RWPE2 (cell line): ENCODE measurements around the gene GPR61.

Experiments
- ATAC-seq: fragments of 200-7000 bp; cut with Tn5 transposase; 3 replicates; pipeline ENCODE4 v1.9.1; 2021; ENCODE audit warnings: low read depth
- DNase-seq: peaks from one replicate; pipeline ENCODE4 v3.0.0-alpha.2; 2020; ENCODE audit warnings: low spot score
- H3K27ac ChIP-seq: fragments of 450-650 bp; 2 replicates; pipeline ENCODE4 v1.5.1; 2017; ENCODE audit warnings: mild to moderate bottlenecking; ENCODE audit not compliant: poor library complexity, severe bottlenecking
- H3K27me3 ChIP-seq: fragments of 250-450 bp; sonication (Bioruptor Pico); 2 replicates; pipeline ENCODE4 v1.5.1; 2021; ENCODE audit warnings: mild to moderate bottlenecking, moderate library complexity; ENCODE audit not compliant: insufficient read depth, poor library complexity, severe bottlenecking
- H3K36me3 ChIP-seq: fragments of 250-450 bp; sonication (Bioruptor Pico); 2 replicates; pipeline ENCODE4 v1.5.1; 2020; ENCODE audit warnings: low read depth, mild to moderate bottlenecking, moderate library complexity
- H3K4me1 ChIP-seq: fragments of 250-450 bp; sonication (Bioruptor Pico); 2 replicates; pipeline ENCODE4 v1.5.1; 2021; ENCODE audit warnings: mild to moderate bottlenecking, moderate library complexity; ENCODE audit not compliant: insufficient read depth, poor library complexity, severe bottlenecking
- H3K4me3 ChIP-seq: fragments of 250-450 bp; sonication (Bioruptor Pico); 2 replicates; pipeline ENCODE4 v1.5.1; 2021; ENCODE audit warnings: mild to moderate bottlenecking, moderate library complexity; ENCODE audit not compliant: severe bottlenecking
- H3K9me3 ChIP-seq: fragments of 250-450 bp; sonication (Bioruptor Pico); 2 replicates; pipeline ENCODE4 v1.5.1; 2021; ENCODE audit warnings: mild to moderate bottlenecking, moderate library complexity; ENCODE audit not compliant: severe bottlenecking
- TF ChIP-seq, protein P1 (sequence below): fragments of 450-650 bp; IDR thresholded peaks from one replicate; pipeline ENCODE4 v1.5.1; 2017; ENCODE audit warnings: mild to moderate bottlenecking, moderate library complexity; ENCODE audit not compliant: poor library complexity, severe bottlenecking

Gene GPR61

DNA sequence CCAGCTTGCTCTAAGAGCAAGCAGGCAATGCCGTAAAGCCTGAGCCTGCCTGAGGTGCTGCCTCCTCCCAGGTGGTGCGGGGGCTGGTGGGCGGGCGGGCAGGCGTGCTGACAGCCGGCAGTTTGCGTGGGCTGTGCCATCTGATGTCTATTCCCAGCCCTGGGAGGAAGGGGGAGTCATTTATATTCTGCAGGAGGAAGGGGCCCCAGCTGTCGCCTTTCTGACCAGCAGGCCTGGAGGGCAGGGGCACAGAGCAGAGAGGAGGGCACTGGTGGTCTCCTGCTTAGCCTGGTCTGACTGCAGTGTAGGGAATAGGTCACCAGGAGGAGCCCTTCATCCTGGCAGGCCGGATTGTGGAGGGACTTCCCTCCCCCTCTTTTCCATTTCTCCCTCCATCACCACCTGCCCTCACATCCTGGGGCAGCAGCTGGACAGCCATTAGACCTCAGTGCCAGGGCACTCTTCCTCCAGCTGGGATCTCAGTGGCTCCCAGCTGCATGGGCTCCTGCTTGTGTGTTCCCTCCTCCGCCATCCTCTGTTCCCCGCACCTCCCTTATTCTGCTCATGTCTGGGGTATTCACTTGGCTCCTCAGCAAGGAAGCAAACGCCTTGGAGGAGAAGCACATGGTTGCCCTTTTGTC lies 41.4 kb upstream of the GPR61 start:
- TF ChIP-seq, protein P1, sequence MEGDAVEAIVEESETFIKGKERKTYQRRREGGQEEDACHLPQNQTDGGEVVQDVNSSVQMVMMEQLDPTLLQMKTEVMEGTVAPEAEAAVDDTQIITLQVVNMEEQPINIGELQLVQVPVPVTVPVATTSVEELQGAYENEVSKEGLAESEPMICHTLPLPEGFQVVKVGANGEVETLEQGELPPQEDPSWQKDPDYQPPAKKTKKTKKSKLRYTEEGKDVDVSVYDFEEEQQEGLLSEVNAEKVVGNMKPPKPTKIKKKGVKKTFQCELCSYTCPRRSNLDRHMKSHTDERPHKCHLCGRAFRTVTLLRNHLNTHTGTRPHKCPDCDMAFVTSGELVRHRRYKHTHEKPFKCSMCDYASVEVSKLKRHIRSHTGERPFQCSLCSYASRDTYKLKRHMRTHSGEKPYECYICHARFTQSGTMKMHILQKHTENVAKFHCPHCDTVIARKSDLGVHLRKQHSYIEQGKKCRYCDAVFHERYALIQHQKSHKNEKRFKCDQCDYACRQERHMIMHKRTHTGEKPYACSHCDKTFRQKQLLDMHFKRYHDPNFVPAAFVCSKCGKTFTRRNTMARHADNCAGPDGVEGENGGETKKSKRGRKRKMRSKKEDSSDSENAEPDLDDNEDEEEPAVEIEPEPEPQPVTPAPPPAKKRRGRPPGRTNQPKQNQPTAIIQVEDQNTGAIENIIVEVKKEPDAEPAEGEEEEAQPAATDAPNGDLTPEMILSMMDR, result peak; percentile 28
- ATAC-seq (no peak), DNase-seq (no peak)
- H3K4me3 ChIP-seq, result no peak overlapping the region
- H3K4me1 ChIP-seq, result peaks cover 3% of the 10 kb centered on the region
- no peaks in the 10 kb centered on the region for H3K27me3 ChIP-seq
- H3K36me3 ChIP-seq, result peaks cover 15% of the 10 kb centered on the region
- H3K27ac ChIP-seq, result no peak overlapping the region
- no peaks in the 10 kb centered on the region for H3K9me3 ChIP-seq

DNA sequence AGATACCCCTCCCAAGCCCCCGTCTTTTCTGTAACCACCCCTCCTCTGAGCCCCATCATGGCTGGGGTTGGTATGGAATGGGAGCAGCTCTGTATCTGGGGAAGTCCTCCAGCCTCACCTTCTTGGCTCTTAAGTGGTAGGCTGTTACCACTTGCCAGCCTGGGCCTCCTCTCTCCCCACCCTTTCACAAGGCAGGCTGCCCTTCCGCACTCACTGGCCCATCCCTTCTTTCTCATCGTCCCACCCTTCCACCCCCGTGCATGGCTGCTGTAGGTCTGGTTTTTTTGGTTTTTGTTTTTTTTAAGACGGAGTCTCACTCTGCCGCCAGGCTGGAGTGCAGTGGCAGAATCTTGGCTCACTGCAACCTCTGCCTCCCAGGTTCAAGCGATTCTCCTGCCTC lies 40.6 kb upstream of the GPR61 start:
- ATAC-seq (no peak), DNase-seq (no peak)
- no peaks in the 10 kb centered on the region for H3K9me3 ChIP-seq
- no peak overlapping the region for H3K27ac ChIP-seq
- no peaks in the 10 kb centered on the region for H3K4me1 ChIP-seq
- TF ChIP-seq, protein P1, result no peak
- peaks cover 15% of the 10 kb centered on the region for H3K36me3 ChIP-seq
- H3K27me3 ChIP-seq, result no peaks in the 10 kb centered on the region
- no peak overlapping the region for H3K4me3 ChIP-seq

DNA sequence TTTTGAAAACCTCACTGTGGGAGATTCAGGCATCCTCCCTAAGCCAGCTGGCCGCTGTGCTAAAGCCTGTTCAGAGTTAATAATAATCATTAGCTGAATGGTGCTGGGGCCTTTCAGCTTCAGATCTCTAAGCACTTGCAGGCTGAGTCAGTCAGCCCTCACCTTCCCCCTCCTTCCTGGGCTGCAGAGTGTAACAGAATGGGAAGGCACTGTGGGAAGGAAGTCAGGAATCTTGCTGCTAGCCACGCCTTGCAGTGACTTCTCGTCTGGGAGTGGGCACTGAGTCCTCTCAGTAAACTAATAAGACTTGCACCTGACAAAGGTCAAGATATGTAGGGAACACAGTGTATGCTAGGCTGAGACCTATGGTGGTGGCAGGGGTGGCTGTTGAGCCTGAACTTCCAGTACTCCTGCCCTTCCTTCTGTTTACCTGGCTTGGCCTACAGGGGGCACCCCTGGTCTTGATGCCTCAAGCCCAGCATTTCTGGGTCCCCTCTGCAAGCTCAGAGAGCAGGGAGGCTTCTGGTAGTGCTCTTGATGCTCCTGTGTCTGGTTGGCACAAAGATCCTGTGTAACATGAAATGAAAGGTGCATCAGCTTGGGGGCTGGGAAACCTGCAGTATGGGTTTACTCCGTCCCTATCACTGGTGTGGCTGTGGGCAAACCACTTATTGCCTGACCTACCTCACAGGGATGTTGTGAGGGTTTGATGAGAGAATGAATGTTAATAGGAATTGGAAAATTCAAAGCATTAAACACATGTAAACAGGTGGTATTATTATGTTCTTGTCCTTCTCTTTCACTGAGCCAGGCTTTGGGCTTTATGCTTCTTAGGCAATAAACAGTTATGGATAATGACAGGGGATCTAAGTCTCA lies 39.8 kb upstream of the GPR61 start:
- DNase-seq, result no peak
- Histone ChIP-seq H3K27ac (no peak overlapping the region), H3K27me3 (no peaks in the 10 kb centered on the region), H3K4me1 (no peaks in the 10 kb centered on the region), H3K9me3 (no peaks in the 10 kb centered on the region), H3K4me3 (no peak overlapping the region), H3K36me3 (peaks cover 15% of the 10 kb centered on the region)
- TF ChIP-seq, protein P1, result peak; percentile 42
- ATAC-seq, result peak; percentile 52; the same call in 2 of the 3 replicates

DNA sequence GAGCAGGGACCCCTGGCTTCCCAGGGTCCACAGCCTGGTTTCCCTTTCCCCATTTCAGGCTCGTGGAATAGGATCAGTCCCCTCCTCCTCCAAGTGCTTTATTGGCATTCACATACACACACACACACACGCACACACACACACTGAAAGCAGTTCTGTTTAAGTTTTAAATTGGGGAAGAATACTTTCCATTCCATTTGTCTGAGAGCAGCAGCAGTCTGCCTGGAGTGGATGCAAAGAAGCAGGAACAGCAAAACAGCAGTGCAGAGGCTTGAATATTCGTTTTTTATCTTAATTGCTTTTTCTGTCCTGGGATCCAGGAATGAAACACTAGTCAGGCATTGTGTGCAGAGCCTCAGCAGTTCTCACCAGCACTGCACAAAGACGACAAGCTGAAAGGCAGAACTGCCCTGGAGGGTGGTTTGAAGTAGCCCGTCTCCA lies 38.7 kb upstream of the GPR61 start:
- TF ChIP-seq, protein P1, result no peak
- H3K27me3 ChIP-seq, result no peaks in the 10 kb centered on the region
- H3K36me3 ChIP-seq, result peaks cover 11% of the 10 kb centered on the region
- ATAC-seq (no peak), DNase-seq (no peak)
- no peaks in the 10 kb centered on the region for H3K9me3 ChIP-seq
- no peak overlapping the region for H3K4me3 ChIP-seq
- no peak overlapping the region for H3K27ac ChIP-seq
- H3K4me1 ChIP-seq, result no peaks in the 10 kb centered on the region
